ENCODE data around the gene ELAPOR1. TPM values are rescaled to one million over a fixed set of nuclear protein-coding genes. Genes with fewer than 3 reads are reported as not detected.

ELAPOR1 gene
- total and polyA plus RNA-seq, 2 of the 4 experiments (the other 2 are of a cell fraction) = 0.54 to 1.6 TPM

DNA sequence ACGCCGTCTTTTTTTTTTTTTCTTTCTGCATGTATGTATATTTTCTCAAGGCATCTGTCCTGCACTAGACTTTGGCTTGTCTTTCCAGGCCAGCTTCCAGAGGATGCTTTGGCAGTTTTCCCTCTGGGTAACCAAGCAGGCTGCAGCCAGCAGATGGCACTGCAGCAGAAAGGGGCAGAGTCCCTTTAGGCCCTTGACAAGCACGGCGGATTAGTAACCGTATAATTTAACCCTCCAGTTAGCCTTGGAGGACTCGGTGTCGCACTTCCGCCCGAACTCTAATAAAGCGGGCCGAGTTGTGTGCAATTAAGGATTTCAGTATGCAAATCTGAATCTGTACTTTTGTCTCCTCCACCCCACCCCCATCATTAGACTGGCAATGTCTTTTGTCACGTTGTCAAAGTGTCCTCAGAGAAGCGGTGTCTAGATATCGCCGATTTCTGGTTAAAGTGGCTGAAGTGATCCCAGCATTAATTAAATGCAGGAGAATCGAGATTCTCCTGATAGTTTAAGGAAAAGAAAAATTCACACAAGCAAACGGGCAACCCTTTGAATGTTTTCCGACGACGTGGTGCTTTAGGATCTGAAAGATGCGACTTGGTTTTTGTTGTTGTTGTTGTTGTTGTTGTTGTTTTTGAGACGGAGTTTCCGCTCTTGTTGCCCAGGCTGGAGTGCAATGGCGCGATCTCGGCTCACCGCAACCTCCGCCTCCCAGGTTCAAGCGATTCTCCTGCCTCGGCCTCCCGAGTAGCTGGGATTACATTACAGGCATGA, 24.5 kb upstream of the ELAPOR1 start:
- TF ChIP-seq RAD21 (IDR thresholded peaks at IDR 0.05; ENCODE audit: low read length) (peak; percentile 44), SMC3 (IDR thresholded peaks at IDR 0.05; ENCODE audit: low read depth, low read length) (peak; percentile 38), CHD1 (IDR thresholded peaks at IDR 0.05; ENCODE audit: low read depth, low read length) (no peak), CTCF (conservative IDR thresholded peaks at IDR 0.05; ENCODE audit: low read depth, low read length) (peak; percentile 60)
- CTCF ChIA-PET = interaction anchor here (0.8 kb wide), 1 partner anchor 12 kb away, joined by 4 read pairs; no protein-coding TSS in a partner anchor
- Histone ChIP-seq H3K36me3 (ENCODE audit: control insufficient read depth, insufficient read depth, low read length) (peaks cover 3% of the 10 kb centered on the region; the same call in 1 of the 2 replicates), H4K91ac (ENCODE audit: insufficient read depth, low read depth, low read length) (no peak overlapping the region), H3K18ac (ENCODE audit: low read depth, low read length) (no peak overlapping the region), H4K20me1 (ENCODE audit: insufficient read depth, low read length) (no peaks in the 10 kb centered on the region), H2BK15ac (ENCODE audit: low read depth, low read length) (no peak overlapping the region), H4K5ac (ENCODE audit: low read depth, low read length) (no peak overlapping the region), H3K27ac (ENCODE audit: insufficient read depth, low read length) (no peak overlapping the region), H2BK120ac (ENCODE audit: low read depth, low read length) (no peak overlapping the region), H3K9me3 (ENCODE audit: control insufficient read depth, insufficient read depth, low read length) (no peaks in the 10 kb centered on the region), H2AK5ac (ENCODE audit: low read depth, low read length) (no peak overlapping the region), H3K23ac (ENCODE audit: low read depth, low read length) (no peak overlapping the region), H4K8ac (ENCODE audit: low read depth in 2 of 2, low read length in 2 of 2) (peak overlapping the region; percentile 38 to 47; a peak in 1 of 4 replicates), H3K79me1 (ENCODE audit: low read depth in 1 of 2, low read length in 2 of 2) (peaks cover 14 to 37% of the 10 kb centered on the region in 2 experiments), H3K9me1 (ENCODE audit: insufficient read depth, low read length) (no peaks in the 10 kb centered on the region), H3K4me2 (ENCODE audit: low read depth, low read length) (no peak overlapping the region; the same call in 1 of the 2 replicates), H2BK20ac (ENCODE audit: low read depth, low read length) (no peak overlapping the region), H3K56ac (ENCODE audit: extremely low read depth, insufficient read depth, low read length) (no peak overlapping the region), H3K14ac (replicated peaks; ENCODE audit: low read depth, low read length) (no peak overlapping the region), H2BK5ac (ENCODE audit: low read depth, low read length, poor library complexity, severe bottlenecking) (no peak overlapping the region), H3K4me1 (ENCODE audit: control insufficient read depth, insufficient read depth, low read length) (peaks cover 5% of the 10 kb centered on the region; the same call in 1 of the 2 replicates), H3K9ac (ENCODE audit: low read depth, low read length) (no peak overlapping the region), H2AFZ (replicated peaks; ENCODE audit: low read length, poor library complexity) (no peak overlapping the region), H2AK9ac (replicated peaks; ENCODE audit: low read depth, low read length, poor library complexity) (no peak overlapping the region), H3K4me3 (ENCODE audit: insufficient read depth, low read depth, low read length) (no peak overlapping the region), H3K4ac (ENCODE audit: low read depth, low read length) (no peak overlapping the region), H3K27me3 (ENCODE audit: control insufficient read depth, insufficient read depth, low read length) (no peaks in the 10 kb centered on the region)
- dilution Hi-C loops (cut with HindIII; ENCODE audit: low sequenced_read_pairs, unreplicated experiment) (no loop called here), intact Hi-C loops (cut with micrococcal nuclease) (no loop called here), in situ Hi-C loops (cut with MboI; ENCODE audit: low sequenced_read_pairs) (no loop called here)
- WGBS, 2 experiments (ENCODE audit: extremely low coverage in 2 of 2, insufficient read length in 1 of 2) = 77% methylated on average over 7 of the region's 31 CpGs; no CpG with 5 or more reads in 1 of the 2 experiments
- no TSS peak for BruUV-seq (replicated peaks)
- POLR2A ChIA-PET (ENCODE audit: unreplicated experiment) = interaction anchor here (0.6 kb wide), 1 partner anchor 32 kb away, joined by 4 read pairs; no protein-coding TSS in a partner anchor
- DNase-seq = peak; percentile 71
- no peak for ATAC-seq (ENCODE audit: low read depth)

All from IMR-90 (cell line).